ENCODE results near the gene CBLN2. TPM values are rescaled to one million over a fixed set of nuclear protein-coding genes. Genes with fewer than 3 reads are reported as not detected.

Gene CBLN2
- total and polyA plus RNA-seq, 2 of the 13 experiments (the other 11 are each of a cell fraction or from before 2014, with no cell fraction given): not detected

- BruUV-seq (replicated peaks): no TSS peak
- DNase-seq (ENCODE audit: low spot score) (no peak), FAIRE-seq (no peak), ATAC-seq (no peak)
- POLR2A ChIA-PET: no interaction called here
- no peaks in the 10 kb centered on the region for H3K4me1 ChIP-seq (ENCODE audit: insufficient read depth, low read length)
- in situ Hi-C loops (cut with HindIII; ENCODE audit: extremely low pct_ligation_motif_present, low pct_unique_long_range_greater_than_20kb): loop anchor here (10.0 to 25.0 kb wide), 2 partner anchors 1608 to 1755 kb away; no protein-coding TSS in a partner anchor
- WGBS (ENCODE audit: low lambda C conversion rate): 10% methylated on average over 3 of the region's 34 CpGs
- H3K27ac ChIP-seq (ENCODE audit: extremely low read length, insufficient read depth, low read length): no peak overlapping the region
- H3K79me2 ChIP-seq (ENCODE audit: insufficient read depth, low read length): no peaks in the 10 kb centered on the region
- H3K27me3 ChIP-seq (ENCODE audit: control insufficient read depth in 1 of 2, insufficient read depth in 2 of 2, low read length in 2 of 2): peaks cover 1 to 19% of the 10 kb centered on the region in 2 experiments; a peak in 3 of 5 replicates
- TF ChIP-seq ZNF564 (CRISPR knock-in tag; IDR thresholded peaks at IDR 0.05) (no peak), MBNL3 (CRISPR knock-in tag; conservative IDR thresholded peaks at IDR 0.05) (no peak), NCOA5 (CRISPR knock-in tag; IDR thresholded peaks at IDR 0.05) (no peak), BORCS8-MEF2B (CRISPR knock-in tag; IDR thresholded peaks at IDR 0.05) (no peak), MAX (IDR thresholded peaks at IDR 0.05) (no peak), NFYB (CRISPR knock-in tag; IDR thresholded peaks at IDR 0.05) (no peak), KDM2A (CRISPR knock-in tag; IDR thresholded peaks at IDR 0.05; ENCODE audit: borderline replicate concordance, low read depth) (no peak), ZBTB34 (CRISPR knock-in tag; IDR thresholded peaks at IDR 0.05) (no peak), CEBPG (CRISPR knock-in tag; IDR thresholded peaks at IDR 0.05) (no peak), MLXIP (CRISPR knock-in tag; IDR thresholded peaks at IDR 0.05; ENCODE audit: borderline replicate concordance) (no peak), MZF1 (CRISPR knock-in tag; IDR thresholded peaks at IDR 0.05; ENCODE audit: borderline replicate concordance) (no peak), HDAC6 (IDR thresholded peaks at IDR 0.05; ENCODE audit: low read depth, low read length) (no peak), SAP130 (CRISPR knock-in tag; IDR thresholded peaks at IDR 0.05; ENCODE audit: low read depth) (no peak), NFATC3 (CRISPR knock-in tag; IDR thresholded peaks at IDR 0.05) (no peak), PCBP2 (optimal IDR thresholded peaks at IDR 0.05; ENCODE audit: low read depth, low read length, poor library complexity, severe bottlenecking) (no peak), KLF15 (CRISPR knock-in tag; IDR thresholded peaks at IDR 0.05; ENCODE audit: borderline replicate concordance) (no peak), ZBTB3 (CRISPR knock-in tag; IDR thresholded peaks at IDR 0.05; ENCODE audit: borderline replicate concordance, low read depth) (no peak)
- no peak overlapping the region for H3K4me3 ChIP-seq (replicated peaks in 1 of 3; ENCODE audit: insufficient read depth in 1 of 3, low read depth in 2 of 3, low read length in 3 of 3)
- H2AFZ ChIP-seq (ENCODE audit: low read length): no peak overlapping the region
- H3K36me3 ChIP-seq (replicated peaks in 1 of 2; ENCODE audit: control insufficient read depth in 1 of 2, insufficient read depth in 2 of 2, low read length in 2 of 2): no peaks in the 10 kb centered on the region
- no peak overlapping the region for H3K4me2 ChIP-seq (ENCODE audit: low read depth, low read length)
- H3K9ac ChIP-seq (ENCODE audit: insufficient read depth, low read depth, low read length): no peak overlapping the region
- H4K20me1 ChIP-seq (ENCODE audit: insufficient read depth, low read length): no peaks in the 10 kb centered on the region
- intact Hi-C loops (cut with micrococcal nuclease; ENCODE audit: unreplicated experiment): no loop called here
- CTCF ChIA-PET (ENCODE audit: low intra/inter-chr PET ratio, low total read pairs): no interaction called here
- H3K9me3 ChIP-seq (ENCODE audit: low read length): no peaks in the 10 kb centered on the region
Measured at GRCh38 chr18:72542342-72542741, 1.8 kb downstream of the CBLN2 start.
